HG03439 (cell line): ENCODE measurements around the gene MED17.
A peak's percentile ranks its signal among the peaks of the same experiment; 100 is the strongest.
"Not testable (repeated sequence)": the region's sequence is repeated elsewhere in the genome, so short reads cannot be mapped to it uniquely, and the experiment has no call there.

Experiments used
- ATAC-seq: cut with Tn5 transposase; IDR thresholded peaks from one replicate; pipeline ENCODE4 v1.9.1; 2021; ENCODE audit warnings: mild to moderate bottlenecking, moderate library complexity; ENCODE audit not compliant: unreplicated experiment

The MED17 gene

GRCh38 chr11:93757924-93758865 is 25.9 kb upstream of the MED17 start:
- no peak for ATAC-seq

GRCh38 chr11:93759123-93759522 is 25.0 kb upstream of the MED17 start:
- not testable (repeated sequence) for ATAC-seq

GRCh38 chr11:93761910-93762309 is 22.2 kb upstream of the MED17 start:
- no peak for ATAC-seq

- no peak for ATAC-seq
Observed at GRCh38 chr11:93765551-93765950, 18.5 kb upstream of the MED17 start.

GRCh38 chr11:93766504-93766903 is 17.6 kb upstream of the MED17 start:
- no peak for ATAC-seq

DNA sequence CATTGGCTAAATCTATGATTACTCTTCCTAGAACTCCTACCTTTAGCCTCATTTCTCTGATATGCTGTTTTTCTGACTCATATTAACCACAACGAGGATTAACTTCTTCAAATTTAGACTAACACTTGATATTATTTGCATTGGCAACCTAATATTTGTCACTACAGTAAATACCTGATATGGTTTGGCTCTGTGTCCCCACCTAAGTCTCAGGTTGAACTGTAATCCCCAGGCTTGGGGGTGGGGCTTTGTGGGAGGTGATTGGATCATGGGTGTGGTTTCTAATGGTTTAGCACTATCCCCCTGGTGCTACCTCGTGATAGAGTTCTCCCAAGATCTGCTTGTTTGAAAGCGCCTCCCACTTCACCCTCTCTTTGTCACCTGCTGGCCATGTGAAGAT is 17.1 kb upstream of the MED17 start:
- no peak for ATAC-seq

GRCh38 chr11:93770160-93770559 is 13.9 kb upstream of the MED17 start:
- no peak for ATAC-seq

GRCh38 chr11:93772123-93772522 is 12.0 kb upstream of the MED17 start:
- no peak for ATAC-seq

DNA sequence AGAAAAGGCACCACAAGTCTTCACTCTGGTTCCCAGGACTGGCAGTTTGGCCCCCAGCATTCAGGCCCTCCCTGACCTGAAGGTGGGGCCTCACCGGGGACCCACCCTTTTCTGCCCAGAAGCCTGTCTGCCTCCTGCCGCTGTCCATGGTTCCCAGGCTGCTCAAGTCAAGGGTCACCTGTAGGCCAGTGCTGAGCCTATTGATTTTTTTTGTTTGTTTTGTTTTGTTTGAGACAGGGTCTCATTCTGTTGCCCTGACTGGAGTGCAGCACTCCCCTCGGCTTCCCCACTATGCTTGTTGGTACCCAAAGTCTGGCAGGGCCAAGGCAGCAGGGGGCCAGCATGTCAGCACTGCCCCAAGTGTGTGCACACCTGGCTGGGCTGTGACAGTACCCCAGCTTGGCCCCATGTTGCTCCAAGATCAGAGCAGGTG is 11.0 kb upstream of the MED17 start:
- ATAC-seq, result no peak

GRCh38 chr11:93773601-93774200 is 10.4 kb upstream of the MED17 start:
- no peak for ATAC-seq

DNA sequence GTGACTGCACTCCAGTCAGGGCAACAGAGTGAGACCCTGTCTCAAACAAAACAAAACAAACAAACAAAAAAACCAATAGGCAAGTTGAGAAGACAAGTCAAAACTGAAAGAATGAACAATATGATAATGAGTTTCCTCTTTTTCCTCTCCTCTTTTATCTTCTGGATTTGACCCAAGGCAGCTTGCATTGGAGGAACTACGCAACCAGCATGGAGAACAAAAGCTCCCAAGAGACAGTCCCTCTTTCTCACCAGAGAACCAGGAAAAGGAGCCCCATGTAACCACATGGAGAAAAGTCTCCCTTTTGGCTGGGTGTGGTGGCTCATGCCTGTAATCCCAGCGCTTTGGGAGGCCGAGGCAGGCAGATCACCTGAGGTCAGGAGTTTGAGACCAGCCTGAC is 9.5 kb upstream of the MED17 start:
- not testable (repeated sequence) for ATAC-seq

GRCh38 chr11:93775289-93775688 is 8.8 kb upstream of the MED17 start:
- ATAC-seq, result no peak

GRCh38 chr11:93783362-93783761 is 720 bp upstream of the MED17 start:
- no peak for ATAC-seq

DNA sequence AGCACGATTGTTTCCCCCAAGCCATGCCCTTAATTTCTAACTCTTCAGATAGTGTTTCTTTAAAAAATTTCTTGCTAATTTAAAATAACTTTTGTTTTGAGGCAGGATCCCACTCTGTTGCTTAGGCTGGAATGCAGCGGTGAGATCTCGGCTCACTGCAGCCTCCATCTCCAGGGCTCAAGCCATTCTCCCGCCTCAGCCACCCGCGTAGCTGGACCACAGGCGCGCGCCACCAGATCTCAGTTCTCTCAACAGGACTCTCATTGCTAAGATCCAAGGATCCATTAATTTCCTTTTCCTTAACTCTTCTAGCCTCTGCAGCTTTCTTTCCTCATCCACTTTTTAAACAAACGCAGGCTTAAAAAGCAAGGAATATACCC is 327 bp upstream of the MED17 start:
- ATAC-seq, result peak; percentile 48

GRCh38 chr11:93784935-93785360 is 866 bp downstream of the MED17 start:
- ATAC-seq, result peak; percentile 33

- no peak for ATAC-seq
Observed at GRCh38 chr11:93791493-93791892, 7.4 kb downstream of the MED17 start.

DNA sequence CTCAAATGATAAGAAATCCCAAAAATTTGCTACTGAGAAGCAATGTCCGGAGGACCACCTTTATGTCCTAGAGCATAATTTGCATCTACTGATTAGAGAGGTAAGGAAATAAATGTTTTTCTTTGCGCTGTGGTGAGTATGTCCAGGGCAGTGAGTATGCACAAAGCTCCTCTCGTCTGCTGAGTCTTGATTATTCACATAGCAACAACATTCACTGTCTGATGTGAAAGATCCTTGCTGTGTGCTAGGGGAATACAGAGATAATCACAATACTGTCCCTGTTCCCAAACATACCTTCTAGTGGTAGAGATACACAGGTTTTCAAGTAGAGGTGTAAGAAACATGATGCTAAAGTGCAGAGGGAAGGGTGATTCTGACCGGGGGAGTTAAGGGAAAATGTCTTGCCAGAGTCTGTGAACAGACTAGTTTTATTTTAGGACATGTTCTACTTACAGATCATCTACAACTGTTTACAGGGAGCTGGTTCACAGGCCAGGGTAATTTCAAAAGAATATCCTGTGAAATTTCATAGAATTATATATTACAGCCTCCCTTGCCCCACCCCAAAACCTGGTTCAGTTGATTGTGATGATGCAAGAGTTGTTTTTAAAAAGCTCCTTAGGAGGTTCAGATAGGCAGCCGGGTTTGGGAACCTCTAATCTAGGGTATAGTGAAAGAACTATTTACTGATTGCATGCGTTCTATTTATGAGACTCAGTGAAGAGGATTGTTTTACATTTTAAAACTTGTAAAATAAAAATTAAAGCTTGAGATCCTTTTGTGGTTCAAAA is 12.6 kb downstream of the MED17 start:
- ATAC-seq, result no peak

- ATAC-seq, result no peak
Observed at GRCh38 chr11:93801366-93801765, 17.3 kb downstream of the MED17 start.

DNA sequence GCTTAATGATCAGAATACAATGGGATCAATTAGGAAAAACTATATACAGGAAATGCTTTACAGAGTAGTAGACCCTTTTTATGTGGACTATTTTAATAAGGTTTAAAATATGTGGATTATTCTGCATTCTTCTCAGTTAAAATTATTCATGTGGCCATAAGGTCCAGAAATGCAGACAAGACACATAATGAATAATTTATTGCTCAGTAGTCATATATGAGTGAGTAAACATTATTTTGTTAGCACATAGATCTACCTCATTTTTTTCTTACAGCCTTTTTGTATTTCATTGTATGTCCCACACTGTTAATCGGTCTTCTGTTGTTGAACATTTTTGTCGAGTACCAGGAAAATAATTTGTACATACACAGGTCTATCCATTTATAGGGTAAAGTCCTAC is 20.8 kb downstream of the MED17 start:
- ATAC-seq, result no peak

DNA sequence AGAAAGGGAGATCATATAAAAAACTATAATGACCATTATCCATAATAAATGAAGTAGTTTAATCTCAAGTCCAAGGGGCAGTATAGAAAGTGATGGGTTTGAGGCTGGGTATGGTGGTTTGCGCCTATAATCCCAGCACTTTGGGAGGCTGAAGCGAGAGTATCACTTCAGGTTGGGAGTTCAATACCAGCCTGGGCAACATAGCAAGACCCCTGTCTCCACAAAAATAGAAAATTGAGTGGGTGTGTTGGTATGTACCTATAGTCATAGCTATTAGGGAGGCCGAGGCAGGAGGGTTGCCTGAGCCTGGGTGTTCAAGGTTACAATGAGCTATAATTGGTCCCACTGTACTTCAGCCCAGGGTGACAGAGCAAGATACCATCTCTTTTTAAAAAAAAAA is 23.9 kb downstream of the MED17 start:
- no peak for ATAC-seq

DNA sequence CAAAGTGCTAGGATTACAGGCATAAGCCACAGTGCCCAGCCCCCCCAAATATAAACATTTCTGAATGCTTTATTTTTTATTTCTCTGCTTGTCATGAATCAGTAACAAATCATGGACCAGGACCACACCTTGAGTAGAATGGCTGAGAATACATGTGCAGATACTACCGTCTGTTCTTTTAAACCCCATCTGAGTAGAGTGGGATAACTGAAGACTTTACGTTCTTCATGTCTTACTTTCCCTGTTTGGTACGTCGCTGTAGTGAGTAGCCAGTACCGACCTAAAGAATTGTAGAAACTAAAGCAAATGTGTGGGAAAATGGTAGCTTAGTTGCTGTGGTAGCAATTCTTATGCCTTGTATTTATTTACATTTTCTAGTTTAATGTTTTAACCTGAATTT is 29.9 kb downstream of the MED17 start:
- ATAC-seq, result no peak
